HG02852 (cell line): Measurements from ENCODE around the gene EPB41L5.
"Not testable (repeated sequence)": the region's sequence is repeated elsewhere in the genome, so short reads cannot be mapped to it uniquely, and the experiment has no call there.

Experiments used
- ATAC-seq: cut with Tn5 transposase; IDR thresholded peaks from one replicate; pipeline ENCODE4 v1.9.1; 2021; ENCODE audit warnings: mild to moderate bottlenecking, moderate library complexity; ENCODE audit not compliant: unreplicated experiment

EPB41L5 gene

DNA sequence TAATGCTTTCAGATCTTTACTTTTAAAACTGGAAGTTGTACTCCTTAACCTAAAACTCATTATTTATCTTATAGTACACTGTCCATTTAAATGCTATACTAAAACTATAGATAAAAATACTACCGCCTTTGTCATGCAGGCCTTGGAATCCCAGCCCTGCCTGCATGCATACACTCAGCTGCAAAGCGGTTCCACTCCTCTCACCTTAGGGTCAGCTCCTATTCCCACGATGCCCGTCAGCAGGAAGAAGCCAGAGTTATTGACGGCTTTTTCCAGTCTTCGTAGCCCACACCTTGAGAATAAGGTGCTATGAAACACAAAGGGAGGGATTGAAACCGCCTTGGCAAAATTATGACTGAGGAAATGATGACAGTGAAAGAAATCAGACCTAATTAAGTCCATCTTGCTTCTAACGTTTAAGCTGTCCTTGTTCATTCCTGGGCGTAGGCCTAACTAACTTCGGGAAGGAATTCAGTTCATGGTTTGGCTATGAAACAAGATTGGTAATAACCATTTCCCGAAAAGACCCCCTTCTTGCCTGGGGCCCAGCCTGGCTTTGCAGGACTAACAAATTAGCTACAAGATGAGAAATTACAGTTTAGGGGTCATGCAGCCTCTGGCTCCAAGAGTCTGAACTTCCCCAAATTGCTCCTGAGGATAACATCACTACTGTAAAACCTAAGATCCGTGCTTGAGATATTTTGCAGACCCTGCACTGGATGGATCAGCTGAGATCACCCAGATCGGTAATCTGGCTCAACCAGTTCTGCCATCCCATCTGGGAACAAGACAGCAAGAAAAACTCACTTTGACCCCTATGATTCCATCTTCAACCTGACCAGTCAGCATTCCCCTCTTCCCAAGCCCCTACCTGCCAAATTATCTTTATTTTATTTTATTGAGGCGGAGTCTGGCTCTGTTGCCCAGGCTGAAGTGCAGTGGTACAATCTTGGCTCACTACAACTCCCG, 17.1 kb downstream of the EPB41L5 start:
- ATAC-seq = no peak

GRCh38 chr2:120032297-120032696, 19.4 kb downstream of the EPB41L5 start:
- no peak for ATAC-seq

GRCh38 chr2:120034027-120034426, 21.1 kb downstream of the EPB41L5 start:
- no peak for ATAC-seq

DNA sequence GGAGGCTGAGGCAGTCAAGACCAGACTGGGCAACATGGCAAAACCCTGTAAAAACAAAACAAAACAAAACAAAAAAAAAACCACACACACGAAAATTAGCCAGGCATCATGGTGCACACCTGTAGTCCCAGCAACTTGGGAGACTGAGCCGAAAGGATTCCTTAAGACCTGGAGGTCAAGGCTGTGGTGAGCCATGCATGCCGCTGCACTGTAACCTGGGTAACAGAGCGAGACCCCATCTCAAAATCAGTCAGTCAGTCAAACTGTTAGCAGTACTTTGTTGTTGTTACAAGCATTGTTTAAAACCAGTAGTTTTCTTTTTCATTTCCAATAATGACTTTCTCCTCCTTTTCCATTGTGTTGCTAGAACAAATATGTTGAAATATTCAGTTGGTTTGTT, 21.7 kb downstream of the EPB41L5 start:
- no peak for ATAC-seq

DNA sequence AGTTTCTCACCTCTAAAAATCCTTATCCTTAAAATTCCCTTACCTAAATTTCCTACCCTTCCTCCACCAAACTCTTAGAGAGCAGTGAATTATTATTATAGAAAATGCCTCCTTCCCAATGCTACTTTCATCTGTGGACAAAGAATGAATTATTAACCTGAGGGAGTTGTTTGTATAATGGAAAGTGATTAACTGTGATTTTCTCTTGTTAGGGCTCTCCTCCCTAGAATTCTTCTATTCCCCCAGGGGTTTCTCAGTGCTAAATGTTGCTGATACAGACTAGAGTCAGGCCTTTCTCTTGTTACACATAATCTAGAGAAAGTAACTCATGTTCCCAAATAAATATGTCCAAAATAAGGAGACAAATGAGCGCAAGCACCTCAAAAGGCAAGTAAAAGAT, 23.3 kb downstream of the EPB41L5 start:
- ATAC-seq = no peak

DNA sequence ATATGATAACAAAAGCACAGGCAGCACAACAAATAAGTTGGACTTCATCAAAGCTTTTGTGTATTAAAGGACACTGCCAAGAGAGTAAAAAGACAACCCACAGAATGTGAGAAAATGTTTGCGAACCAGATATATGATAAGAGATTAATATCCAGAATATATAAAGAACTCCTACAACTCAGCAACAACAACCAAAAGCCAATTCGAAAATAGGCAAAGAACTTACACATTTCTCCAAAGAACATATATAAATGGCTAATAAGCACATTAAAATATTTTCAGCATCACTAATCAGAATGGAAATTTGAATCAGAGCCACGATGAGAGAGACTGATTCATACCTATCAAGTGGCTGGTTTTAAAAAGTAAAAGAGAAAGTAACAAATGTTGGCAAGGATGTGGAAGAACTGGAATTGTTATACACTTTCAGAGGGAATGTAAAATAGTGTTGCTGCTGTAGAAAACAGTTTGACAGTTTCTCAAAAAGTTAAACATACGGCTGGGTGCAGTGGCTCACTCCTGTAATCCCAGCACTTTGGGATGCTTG, 25.2 kb downstream of the EPB41L5 start:
- ATAC-seq = no peak

DNA sequence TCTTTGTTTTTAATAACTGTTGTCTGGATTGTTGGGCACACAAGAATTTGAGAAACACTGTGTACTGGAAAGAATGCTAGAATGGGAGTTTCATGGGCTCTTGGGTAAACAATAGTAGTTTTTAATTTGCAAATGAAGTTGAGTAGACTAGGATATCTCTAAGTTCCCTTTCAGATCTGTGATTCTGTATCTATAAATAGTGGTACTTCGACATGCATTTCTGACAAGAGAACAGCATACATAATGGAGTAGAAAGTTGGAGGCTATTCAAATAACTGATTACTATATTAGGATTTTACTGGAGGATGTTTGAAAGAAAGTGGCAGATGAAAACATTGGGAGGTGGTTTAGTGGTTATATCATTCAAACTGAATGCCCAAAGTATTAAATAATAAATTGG, 29.5 kb downstream of the EPB41L5 start:
- ATAC-seq = no peak

- no peak for ATAC-seq
These were observed 31.5 kb downstream of the EPB41L5 start for GRCh38 chr2:120044336-120044735.

GRCh38 chr2:120045775-120046174, 32.9 kb downstream of the EPB41L5 start:
- not testable (repeated sequence) for ATAC-seq

DNA sequence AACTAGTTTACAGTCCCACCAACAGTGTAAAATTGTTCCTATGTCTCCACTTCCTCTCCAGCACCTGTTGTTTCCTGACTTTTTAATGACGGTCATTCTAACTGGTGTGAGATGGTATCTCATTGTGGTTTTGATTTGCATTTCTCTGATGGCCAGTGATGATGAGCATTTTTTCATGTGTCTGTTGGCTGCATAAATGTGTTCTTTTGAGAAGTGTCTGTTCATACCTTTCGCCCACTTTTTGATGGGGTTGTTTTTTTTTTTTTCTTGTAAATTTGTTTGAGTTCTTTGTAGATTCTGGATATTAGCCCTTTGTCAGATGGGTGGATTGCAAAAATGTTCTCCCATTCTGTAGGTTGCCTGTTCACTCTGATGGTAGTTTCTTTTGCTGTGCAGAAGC, 33.4 kb downstream of the EPB41L5 start:
- ATAC-seq = not testable (repeated sequence)

DNA sequence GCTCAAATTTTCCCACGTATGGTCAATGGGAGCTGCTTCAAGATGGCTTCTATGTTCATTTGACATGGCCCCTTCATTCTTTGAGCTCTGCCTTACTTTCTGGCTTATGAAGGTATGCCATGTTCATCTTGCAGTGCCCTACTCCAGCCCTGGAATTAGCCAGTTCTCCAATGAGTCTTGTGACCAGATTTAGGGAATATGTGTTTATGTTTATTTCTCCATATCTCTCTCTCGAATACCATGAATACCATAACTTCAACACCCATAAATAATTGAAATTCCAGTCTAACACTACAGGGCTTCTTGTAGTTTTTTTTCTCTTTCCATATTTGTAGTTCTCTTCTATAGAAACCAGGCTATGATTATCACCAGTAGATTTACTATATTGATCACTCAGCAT, 39.7 kb downstream of the EPB41L5 start:
- no peak for ATAC-seq

DNA sequence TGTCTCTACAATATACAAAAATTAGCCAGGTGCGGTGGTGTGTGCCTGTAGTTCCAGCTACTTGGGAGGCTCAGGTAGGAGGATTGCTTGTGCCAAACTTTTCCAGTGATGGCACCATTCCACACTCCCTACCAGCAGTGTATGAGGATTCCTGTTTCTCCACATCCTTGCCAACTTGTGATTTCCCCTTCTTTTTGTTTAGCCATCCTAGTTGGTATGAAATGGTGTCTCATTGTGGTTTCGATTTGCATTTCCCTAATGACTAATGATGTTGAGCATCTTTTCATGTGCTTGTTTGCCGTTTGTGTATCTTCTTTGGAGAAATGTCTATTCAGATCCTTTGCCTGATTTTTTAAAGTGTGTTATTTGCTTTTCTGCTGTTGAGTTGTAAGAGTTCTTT, 41.0 kb downstream of the EPB41L5 start:
- ATAC-seq = no peak

DNA sequence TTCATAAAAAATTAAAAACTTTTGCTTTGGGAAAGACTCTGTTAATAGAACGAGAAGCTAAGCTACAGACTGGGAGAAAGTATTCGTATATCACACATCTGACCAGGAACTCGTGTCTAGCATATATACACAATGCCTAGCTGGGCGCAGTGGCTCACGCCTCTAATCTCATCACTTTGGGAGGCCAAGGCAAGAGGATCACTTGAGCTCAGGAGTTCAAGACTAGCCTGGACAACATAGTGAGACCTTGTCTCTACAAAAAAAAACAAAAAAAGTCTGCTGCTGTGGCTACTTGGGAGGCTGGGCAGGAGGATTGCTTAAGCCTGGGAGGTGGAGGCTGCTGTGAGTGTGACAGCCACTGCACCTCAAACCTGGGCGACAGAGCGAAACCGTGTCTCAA, 46.6 kb downstream of the EPB41L5 start:
- no peak for ATAC-seq

DNA sequence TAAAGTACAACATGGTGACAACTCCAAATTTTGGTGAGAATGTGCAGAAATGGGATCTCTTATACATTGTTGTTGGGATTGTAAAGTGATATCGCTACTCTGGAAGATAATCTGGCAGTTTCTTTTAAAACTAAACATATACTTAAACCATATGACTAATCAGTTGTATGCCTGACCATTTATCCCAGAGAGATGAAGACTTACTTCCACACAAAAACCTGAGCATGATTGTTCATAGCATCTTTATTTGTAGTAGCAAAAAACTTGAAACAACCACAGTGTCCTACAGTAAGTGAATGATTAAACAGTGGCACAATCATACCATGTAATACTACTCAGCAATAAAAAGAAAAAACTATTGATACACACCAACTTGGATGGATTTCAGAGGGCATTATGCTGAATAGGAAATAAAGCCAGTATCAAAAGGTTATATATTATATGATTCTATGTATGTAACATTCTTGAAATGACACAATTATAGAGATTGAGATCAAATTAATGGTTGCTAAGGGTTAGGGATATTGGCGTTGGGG, 47.3 kb downstream of the EPB41L5 start:
- no peak for ATAC-seq

GRCh38 chr2:120064664-120065063, 51.8 kb downstream of the EPB41L5 start:
- ATAC-seq = no peak

- no peak for ATAC-seq
These were observed 54.1 kb downstream of the EPB41L5 start for GRCh38 chr2:120066800-120067547.

- ATAC-seq = not testable (repeated sequence)
These were observed 55.3 kb downstream of the EPB41L5 start for GRCh38 chr2:120068040-120068658.

DNA sequence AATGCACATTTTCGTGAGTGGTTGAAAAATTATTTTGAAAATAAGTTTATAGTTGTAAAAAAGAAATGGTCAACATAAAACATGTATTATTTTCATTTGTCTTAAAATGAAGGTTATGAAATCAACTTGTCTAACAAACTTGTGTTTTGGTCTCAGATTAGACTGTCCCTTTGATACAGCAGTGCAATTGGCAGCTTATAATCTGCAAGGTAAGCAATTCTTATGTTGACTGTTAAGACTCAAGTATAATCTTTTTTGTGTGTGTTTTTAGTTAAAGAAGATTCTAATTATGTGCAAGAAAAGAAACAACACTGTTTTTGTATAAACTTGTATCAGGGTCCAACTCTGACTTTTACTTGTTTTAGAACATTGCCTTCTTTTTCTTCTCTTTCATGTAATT, 62.7 kb downstream of the EPB41L5 start:
- ATAC-seq = no peak

DNA sequence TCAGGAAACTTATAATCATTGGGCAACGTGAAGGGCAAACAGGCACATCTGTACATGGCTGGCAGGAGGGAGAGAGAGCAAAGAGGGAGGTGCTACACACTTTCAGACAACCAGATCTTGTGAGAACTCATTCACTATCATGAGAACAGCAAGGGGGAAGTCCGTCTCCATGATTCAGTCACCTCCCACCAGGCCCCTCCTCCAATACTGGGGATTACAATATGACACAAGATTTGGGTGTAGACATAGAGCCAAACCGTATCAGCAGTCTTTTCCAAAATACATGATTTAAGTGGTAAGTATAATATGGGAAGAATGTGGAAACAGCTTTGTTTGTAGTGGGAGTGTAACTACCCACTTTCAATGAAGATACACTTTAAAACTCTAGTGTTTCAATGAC, 65.0 kb downstream of the EPB41L5 start:
- ATAC-seq = no peak

- no peak for ATAC-seq
These were observed 66.8 kb downstream of the EPB41L5 start for GRCh38 chr2:120079647-120080046.

- ATAC-seq = no peak
These were observed 78.6 kb downstream of the EPB41L5 start for GRCh38 chr2:120091436-120091835.
